Activated naive CD4-positive, alpha-beta T cell treated with Interleukin-2 at 50 U/mL for 16 hours (primary cell): ENCODE measurements around the gene KATNBL1.

Experiments
- DNase-seq: peaks from one replicate; pipeline ENCODE4 v3.0.0-alpha.2; 2020

KATNBL1 gene, protein sequence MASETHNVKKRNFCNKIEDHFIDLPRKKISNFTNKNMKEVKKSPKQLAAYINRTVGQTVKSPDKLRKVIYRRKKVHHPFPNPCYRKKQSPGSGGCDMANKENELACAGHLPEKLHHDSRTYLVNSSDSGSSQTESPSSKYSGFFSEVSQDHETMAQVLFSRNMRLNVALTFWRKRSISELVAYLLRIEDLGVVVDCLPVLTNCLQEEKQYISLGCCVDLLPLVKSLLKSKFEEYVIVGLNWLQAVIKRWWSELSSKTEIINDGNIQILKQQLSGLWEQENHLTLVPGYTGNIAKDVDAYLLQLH

DNA sequence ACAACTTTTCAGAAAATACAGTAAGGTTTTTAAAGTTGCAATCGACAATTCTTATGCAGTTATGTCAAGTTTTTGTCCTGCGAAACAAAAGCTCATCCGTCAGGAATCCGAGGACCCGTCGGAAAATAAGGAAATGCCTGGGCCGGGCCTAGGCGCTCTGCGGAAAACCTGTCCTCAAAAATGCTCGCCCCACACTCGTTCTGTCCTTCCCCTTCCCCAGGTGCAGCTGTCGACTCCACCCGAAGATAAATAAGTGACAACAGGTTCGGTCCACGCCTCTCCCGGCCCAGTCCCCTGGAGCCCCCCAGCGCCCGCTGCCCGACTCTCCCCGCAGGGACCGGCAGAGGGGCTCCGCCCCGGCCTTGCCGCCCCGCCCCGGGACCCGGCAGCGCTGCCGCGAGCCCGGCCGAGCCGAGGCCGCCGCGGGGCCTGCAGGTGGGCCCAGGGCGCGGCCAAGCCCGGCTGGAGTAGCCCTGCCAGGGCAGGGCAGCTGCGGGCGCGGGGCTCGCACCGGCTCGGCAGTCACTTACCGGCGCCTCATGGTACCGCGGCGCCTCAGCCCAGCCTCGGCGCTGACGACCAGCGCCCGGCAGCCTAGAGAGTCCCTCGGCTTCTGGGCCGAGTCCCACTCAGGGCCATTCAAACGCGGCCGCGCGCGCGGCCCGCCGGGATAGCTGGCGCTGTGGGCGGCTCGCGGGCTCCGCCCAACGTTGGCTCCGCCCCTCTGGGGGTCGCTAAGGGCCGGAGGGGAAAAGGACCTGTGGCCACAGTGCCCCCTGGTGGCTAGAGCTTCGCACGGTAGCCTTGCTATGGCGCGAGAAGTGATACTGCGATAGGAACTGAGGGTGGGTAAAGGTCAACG is at the start of gene KATNBL1:
Gene KATNBL1, minus strand, starts transcription at position 676 of the 862 bp plus-strand sequence. CDS start 46,420 bp downstream, outside the sequence.
- peak; percentile 98 for DNase-seq

DNA sequence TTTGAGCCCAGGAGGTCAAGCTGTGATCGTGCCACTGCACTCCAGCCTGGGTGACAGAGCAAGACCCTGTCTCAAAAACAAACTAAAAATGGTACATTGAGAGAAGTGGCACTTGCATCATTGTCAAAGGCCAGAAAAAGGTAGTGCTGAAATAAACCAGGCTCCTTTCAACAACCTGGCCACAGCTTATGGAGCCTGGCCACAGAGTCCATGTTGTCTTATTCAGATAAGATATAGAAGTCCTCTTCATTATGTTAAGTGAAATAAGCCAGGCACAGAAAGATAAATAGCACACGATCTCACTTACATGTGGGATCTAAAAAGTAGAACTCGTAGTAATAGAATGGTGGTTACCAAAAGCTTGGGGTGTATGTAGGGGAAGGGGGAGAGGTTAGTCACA is 49.7 kb upstream of the KATNBL1 start:
- DNase-seq: no peak

DNA sequence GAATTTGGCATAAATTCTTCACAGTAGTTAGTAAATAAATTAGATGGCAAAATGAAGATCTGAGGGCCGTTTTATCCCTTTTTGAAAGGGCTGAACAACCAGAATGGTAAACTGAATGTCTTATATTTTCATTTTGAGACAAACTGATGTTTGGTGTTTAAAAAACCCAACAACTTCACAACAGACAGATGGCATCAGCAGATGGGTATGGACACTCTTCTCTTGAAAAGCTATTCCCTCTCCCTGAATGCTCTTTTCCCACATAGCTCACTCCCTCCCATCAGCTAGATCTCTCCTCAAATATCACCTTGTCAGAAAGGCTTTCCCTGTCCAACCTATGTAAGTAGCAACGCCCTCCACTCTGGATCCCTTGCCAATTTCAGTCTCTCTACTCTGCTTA is 48.3 kb upstream of the KATNBL1 start:
- DNase-seq: no peak

DNA sequence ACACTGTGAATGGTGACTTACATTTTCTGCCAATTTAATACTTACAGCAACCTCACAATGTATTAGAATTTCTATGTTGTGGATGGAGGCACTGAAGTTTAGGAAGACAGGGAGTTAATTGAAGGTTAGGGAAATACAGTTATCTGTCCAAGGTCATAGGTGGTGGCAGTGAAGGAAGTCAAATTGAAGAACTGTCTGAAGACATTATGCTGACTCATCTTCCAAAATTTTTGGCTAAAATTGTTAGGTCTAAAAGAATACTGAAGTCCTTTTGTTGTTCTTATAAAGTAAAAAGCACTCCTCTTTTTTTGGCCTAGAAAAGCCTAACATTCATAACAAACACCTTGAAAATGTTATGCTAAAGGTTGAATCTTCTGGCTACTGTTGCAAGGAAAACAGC is 42.6 kb upstream of the KATNBL1 start:
- no peak for DNase-seq

DNA sequence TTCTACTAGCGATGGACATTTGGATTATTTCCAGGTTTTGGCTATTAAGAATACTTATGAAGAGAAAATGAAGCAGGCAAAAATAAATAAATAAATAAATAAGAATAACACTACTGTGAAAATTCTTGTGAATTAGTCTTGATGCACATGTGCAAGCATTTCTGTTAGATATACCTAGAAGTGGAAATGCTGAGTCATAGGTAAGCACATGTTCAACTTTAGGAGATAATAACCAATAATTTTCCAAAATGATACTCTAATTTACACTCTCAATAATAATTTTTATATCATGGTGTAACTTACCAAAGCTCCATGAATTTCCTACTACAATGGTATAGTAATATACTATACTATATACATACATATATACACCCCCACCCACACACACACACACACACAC is 38.3 kb upstream of the KATNBL1 start:
- no peak for DNase-seq

DNA sequence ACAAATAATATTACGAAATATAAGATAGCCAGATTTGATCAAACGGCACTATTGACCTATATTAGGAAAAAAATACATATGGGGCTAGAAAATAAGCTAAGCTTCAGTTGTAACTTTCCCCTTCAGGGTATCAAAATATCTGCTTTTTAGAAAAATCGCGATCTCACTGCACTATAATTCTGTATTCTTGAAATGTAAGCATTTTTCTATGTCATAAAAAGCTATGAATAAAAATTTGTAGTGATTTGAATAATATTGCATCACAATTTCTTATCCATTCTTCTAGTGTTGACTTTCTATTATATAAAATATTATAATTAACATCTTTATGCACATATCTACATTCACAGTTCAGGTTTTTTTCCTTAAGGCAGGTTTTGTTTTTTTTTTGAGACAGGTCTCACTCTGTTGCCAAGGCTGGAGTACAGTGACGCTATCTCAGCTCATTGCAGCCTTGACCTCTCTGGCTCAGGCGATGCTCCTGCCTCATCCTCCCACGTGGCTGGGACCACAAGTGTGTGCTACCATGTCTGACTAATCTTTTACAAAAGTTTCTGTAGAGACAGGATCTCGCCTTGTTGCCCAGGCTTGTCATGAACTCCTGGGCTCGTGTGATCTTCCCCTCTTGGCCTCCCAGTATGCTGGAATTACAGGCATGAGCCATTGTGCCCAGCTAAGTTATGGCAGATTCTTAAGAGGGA is 36.5 kb upstream of the KATNBL1 start:
- no peak for DNase-seq

DNA sequence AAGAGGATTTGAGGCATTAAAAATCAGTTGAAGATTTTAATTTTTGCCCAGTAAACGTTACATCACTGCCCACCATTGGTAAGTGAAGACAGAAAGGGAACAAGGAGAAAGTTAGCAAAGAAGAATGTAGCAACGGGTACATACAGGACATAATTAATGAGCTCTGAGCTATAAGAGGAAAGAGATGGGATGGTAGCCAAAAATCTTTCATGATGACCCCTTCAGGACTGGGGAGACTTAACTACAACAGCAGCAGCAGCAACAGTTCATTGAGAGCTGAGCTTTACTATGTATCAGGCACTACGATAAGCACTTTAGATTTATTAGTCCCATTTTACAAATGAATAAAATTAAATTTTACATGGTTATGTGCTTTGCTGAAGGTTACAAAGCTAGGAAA is 33.3 kb upstream of the KATNBL1 start:
- no peak for DNase-seq

DNA sequence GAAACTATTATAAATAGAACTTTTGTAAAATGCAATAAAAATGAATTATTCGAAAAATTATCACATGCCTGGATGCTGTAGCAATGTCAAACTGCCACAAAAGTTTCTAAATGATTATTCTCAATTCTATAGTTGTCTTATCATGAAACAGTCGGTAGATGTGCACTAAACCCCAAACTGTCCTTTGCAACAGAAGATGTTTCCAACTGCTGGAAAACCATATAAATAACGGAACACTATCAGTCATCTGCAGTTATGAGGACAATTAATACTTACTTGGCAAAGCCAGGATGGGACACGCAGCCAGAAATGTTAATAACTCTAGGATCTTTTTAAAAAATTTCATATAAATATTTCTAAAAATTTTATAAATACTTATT is 32.4 kb upstream of the KATNBL1 start:
- DNase-seq: no peak

DNA sequence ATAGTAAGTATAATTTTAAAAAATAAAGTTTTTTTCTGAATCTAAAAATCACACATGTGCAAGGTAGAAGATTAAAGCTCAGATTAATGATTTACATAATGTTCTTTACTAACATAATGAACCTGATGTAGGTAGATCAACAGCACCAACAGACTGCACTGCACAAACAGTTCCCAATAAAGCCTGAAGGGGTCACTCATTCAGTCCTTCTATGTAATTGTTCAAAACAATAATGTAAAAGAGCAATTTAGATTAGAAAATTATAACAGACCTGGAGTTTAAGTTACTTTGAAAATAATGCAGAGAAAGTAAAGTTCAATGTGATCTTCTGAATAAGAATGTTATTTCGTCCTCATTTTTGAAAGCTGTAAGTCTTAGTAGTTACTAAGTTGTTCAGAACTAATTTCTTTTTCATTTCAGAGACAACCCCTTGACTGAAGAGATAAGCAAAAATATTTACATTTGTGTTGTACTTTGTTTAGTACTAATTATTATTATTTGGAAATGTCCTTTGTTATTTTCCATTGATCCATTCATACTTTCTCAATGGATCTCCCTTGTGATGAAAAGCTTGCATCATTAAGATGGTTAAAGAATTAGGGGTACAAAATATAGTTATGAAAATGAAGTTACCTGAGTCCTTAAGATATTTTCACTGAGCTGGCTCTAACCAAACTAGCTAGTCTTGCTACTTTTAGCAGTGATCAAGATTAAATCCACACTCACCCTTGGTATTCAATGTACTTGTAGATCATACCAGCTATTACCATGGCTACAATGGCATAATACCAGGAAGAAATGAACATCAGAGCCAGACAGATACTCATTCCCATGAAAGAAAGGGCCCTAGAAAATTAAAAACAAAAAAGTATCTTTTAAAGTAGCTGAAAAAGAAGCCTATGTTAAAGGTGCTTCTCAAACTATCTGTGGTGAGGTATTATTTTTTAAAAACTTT is 31.8 kb upstream of the KATNBL1 start:
- DNase-seq: peak; percentile 21

DNA sequence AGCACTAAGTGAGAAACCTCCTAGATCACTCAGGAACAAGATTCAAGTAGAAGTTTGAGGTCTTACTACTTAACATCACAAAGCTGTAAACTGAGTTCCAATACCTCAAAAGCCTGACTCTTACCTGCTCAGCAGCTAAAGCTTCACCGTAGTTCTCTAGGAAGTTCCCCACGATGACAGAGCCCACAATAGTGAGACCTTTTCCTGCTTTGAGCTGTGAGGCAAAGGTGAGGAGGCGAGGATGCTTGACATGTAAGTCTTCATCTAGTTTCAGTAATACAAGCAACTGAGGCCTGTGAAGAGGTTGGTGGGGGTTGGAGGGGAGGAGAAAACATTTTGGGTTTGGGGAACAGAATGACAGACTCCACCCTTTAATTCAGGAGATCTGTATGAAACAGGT is 30.6 kb upstream of the KATNBL1 start:
- no peak for DNase-seq

DNA sequence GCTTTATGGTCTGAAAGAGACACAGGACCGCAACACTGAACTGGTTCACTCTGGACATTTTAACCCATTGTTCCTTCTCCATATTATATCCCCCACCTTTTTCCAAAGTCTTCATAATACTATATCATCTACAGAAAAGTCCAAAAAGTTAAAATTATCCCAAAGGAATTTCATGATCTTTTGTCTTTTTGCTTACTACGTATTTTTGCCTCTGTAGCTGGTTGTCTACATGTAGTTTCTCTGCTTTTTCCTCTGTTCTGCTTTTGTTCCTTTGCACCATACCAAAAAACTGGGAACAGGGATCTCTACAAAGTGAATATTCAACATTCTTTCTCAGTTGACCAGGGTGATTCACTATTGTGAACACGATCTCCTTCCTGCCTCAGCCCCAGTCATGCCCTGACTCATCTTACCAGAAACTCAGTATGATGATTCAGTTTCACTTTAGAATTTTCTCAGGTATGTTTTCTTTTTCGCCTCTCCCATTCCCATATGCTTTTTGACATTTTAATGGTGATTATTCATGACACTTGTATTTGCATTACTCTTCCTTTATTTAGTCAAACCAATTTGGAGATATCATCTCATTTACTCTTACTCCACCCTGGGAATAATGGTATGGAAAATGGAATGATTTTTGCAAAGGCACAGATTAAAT is 29.4 kb upstream of the KATNBL1 start:
- DNase-seq: peak; percentile 43

DNA sequence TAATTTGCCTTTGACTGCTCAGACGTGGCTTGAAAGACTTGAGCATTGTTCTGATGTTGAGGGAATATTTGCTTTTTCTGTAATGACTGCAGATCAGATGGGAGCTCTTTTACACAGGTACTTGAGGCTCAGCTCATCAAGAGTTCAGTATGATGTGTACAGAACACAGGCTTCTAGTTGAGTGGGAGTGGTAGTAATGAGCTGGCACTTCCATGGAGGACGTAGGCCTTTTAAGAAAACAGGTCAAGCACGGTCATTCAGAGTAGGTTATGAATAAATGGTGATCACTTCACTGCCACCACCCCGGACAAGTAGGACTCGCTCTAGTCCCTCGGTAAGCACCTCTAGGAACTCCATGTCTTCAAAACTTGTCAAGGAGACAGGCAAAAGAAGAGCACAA is 23.7 kb upstream of the KATNBL1 start:
- no peak for DNase-seq

DNA sequence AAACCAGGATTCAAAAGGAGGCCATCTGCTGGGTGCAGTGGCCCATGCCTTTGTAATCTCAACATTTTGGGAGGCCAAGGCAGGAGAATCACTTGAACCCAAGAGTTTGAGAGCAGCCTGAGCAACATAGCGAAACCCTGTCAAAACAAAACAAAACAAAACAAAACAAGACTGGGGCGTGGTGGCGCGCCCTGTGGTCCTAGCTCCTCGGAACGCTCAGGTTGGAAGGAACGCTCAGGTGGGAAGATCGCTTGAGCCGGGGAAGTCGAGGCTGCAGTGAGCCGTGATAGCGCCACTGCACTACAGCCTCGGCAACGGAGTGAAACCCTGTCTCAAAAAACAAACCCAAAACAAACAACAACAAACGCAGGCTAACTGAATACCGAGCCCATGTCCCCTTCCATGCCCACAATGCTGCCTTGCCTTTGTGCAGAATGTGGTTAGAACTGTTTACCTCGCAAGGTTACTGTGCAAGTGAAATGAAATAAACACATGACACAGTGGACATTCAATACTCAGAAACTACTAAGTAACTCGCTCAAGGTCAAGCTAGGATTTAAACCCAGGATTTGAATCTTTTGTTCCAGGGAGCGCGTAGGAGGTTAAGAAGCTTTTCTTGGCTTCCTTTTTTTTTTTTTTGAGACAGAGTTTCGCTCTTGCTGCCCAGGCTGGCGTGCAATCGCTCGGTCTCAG is 14.2 kb upstream of the KATNBL1 start:
- no peak for DNase-seq

DNA sequence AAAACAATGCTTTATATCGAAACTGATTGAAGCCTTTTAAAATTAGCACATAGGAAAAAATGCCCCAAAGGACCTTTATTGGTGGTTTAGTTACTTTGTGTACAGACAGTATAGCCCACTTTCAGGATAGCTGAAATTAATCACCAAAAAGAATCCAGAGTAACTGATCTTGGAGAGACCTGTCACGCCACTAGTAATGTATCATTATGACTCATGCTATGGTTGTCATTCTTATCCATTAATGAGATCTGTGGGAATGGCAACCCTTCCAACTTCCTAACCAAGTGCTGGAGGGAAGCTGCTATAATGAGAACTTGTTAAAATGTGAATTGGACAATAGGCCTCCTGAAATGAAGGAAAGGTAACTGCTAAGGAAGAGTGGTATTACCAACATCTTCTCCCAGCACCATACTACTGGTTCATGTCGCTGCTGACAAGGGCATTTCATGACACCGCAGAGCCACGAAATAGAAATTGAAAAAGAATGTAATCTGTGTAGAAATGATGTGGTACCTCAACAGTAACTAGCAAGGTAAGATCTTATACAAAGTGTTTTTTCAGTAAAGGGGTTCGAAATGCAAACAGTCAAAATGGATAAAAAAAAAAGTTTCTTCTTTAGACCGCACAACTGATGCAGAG is 7.8 kb upstream of the KATNBL1 start:
- no peak for DNase-seq

DNA sequence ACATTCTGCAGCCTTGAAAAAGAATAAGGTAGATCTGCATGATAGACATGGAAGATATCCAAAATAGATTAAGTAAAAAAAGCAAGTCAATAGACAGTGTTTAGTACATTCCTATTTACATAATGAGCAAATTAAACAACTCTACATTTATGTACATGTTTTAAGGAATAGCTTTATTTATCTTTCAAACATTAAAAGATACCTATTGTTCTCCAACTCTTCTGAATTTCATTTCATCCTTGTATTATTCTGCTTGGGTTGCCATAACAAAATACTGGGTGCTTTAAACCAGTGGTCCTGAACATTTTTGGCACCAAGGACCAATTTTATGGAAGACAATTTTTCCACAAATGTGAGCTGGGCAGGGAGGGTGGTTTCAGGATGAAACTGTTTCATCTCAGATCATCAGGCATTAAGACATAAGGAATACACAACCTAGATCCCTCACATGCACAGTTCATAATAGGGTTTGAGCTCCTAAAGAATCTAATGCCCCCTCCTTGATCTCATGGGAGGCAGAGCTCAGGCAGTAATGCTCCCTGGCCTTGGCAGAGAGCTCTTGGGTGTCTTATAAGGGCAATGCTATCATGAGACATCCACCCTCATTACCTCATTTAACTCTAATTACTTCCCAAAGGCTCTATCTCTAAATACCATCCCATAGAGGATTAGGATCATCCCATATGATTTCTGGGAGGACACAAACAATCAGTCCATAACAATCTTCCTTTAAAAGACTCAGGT is 6.8 kb upstream of the KATNBL1 start:
- DNase-seq: no peak

DNA sequence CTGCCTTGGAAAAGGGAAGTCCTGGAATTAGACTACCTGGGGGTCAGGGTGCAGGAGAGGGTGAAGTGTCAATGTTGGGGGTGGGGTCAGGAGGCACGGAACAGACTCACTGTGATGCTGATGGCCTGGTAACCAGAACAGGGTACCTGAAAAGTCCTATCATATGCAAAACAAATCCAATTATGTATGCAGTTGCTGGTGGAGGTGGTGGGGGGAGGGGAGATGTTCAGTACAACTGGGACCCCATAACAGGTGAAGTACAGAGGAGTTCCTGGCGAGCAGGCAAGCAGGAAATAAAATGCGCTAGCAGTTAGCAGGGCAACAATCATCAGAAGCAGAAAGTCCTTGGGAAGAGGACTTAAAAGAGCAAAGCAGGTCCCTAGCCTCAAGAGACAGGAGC is 4.2 kb upstream of the KATNBL1 start:
- no peak for DNase-seq

DNA sequence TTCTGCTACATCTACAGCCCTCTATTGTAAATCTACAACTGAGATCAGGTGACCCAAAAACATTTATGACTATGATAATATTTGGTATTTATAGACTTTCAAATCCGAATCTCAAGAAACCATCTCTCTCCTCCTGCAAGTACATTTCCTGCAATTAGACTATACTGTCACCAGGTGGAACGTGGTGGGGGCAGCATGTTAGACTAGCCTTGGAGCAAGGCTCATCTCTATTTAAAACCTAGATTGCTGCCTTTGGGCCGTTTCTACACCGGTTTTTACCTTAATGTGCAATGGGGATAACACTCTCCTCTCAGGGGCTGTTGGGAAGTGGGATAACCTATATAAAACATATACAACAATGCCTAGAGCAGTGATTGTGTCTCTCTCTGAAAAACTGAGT is 3.8 kb upstream of the KATNBL1 start:
- DNase-seq: no peak

DNA sequence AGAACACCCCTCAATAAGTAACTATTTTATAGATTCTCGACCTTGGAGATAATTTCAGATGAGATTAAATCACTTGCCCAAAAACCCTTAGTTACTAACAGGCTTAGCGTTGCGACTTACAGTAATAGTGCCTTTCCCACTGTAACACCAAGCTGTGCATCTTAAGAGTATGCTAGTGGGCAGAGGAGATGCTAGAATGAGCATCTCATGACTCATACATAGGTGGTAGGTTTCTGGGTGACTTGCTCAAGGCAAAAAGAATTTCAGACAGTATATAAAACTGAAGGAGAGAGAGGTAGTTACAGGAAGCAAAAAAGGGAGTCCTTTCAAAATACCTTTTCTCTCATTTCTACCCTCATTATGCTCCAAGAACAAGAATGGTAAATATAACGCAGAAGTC is 3.9 kb downstream of the KATNBL1 start:
- no peak for DNase-seq

DNA sequence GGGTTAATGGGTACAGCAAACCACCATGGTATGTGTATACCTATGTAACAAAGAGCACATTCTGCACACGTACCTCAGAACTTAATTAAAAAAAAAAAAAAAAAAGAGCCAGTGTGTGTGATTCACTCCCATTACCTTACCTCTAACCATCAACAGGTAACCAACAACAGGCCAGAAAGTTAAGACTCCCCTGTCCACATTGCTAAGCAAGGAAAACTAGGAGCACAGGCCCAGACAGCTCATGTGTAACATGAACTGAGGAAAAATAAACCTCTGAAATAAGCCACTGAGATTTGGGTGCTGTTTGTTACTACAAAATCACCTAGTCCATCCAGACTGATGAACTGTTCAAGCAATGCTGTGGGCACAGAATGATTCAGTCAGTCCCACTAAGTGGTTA is 6.0 kb downstream of the KATNBL1 start:
- no peak for DNase-seq

DNA sequence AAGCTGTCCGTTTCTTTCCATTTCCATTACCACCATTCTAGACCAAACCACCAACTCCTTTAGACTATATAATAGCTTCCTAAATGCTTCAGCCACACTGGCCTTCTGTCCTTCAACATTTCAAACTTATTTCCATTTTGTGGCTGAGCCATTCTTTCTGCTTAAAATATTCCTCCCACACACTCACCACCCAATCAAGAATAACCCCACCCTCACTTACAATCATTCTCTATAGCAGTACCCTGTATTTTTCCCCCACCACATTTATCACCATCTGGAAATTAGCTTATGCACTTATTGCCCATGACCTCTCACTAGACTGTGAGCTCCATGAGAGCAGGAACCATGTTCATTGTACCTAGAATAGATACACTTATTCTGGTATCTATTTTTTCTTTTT is 6.6 kb downstream of the KATNBL1 start:
- DNase-seq: no peak
